SH-SY5Y (cell line): ENCODE data around the gene RBP7.

Experiments
- GATA2 ChIP-seq: IDR thresholded peaks from 2 replicates; pipeline ENCODE4 v1.6.1; 2011; ENCODE audit warnings: mild to moderate bottlenecking, low read depth, low read length
- GATA3 ChIP-seq: IDR thresholded peaks from 2 replicates; pipeline ENCODE4 v1.6.1; 2011; ENCODE audit warnings: low read depth, mild to moderate bottlenecking, low read length, moderate library complexity

- TF ChIP-seq GATA2 (no peak), GATA3 (no peak)
These were observed 66.8 kb downstream of the RBP7 start for GRCh38 chr1:10063878-10064277.
